ENCODE measurements around the gene VWA1. TPM values are rescaled to one million over a fixed set of nuclear protein-coding genes. Genes with fewer than 3 reads are reported as not detected.
"Not testable (repeated sequence)": the region's sequence is repeated elsewhere in the genome, so short reads cannot be mapped to it uniquely, and the experiment has no call there.

Gene VWA1
- total and polyA plus RNA-seq, 2 of the 4 experiments (the other 2 are of a cell fraction), result 1.1 to 6.1 TPM

DNA sequence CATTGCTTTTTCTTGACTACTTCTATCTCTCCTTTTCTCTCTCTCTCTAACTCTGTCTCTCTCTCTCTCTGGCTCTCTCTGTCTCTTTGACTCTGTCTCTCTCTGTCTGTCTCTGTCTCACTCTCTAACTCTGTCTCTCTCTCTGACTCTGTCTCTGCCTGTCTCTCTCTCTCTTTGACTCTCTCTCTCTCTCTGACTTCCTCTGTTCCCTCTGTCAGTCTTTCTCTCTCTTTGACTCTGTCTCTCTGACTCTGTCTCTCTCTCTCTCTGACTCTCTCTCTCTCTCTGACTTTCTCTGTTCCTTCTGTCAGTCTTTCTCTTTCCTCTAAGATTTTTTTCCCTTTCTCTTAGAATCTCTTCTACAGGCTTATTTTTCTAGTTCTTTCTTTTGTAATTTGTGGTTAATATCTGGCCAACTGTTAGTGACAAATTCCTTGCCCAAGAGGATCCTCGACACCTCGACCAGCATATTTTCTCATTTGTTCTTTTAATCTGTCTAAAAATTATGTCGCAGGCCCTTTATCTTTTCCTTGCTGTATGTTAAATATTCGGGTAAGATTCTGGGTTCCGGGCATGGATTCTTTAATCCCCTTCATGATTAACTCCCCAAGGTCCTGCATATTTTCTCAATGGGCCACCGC, 13.7 kb downstream of the VWA1 start, which contains the start of gene ATAD3C:
Gene ATAD3C, plus strand, starts transcription at position 591 of the 641 bp plus-strand sequence. CDS start 995 bp downstream, outside the sequence.
- no peak within 1 kb of the TSS for H2AFZ ChIP-seq (replicated peaks; ENCODE audit: low read length, poor library complexity)
- no peak within 1 kb of the TSS for H2BK5ac ChIP-seq (ENCODE audit: low read depth, low read length, poor library complexity, severe bottlenecking)
- ATAC-seq (ENCODE audit: low read depth) (no peak), DNase-seq (no peak)
- H3K79me1 ChIP-seq (ENCODE audit: low read depth in 1 of 2, low read length in 2 of 2), result no peaks in the 10 kb centered on the region
- H3K4me2 ChIP-seq (ENCODE audit: low read depth, low read length), result no peak within 1 kb of the TSS
- H2BK15ac ChIP-seq (ENCODE audit: low read depth, low read length), result no peak within 1 kb of the TSS
- no peak within 1 kb of the TSS for H2AK9ac ChIP-seq (replicated peaks; ENCODE audit: low read depth, low read length, poor library complexity)
- no peaks in the 10 kb centered on the region for H3K9me1 ChIP-seq (ENCODE audit: insufficient read depth, low read length)
- TF ChIP-seq, protein P1, sequence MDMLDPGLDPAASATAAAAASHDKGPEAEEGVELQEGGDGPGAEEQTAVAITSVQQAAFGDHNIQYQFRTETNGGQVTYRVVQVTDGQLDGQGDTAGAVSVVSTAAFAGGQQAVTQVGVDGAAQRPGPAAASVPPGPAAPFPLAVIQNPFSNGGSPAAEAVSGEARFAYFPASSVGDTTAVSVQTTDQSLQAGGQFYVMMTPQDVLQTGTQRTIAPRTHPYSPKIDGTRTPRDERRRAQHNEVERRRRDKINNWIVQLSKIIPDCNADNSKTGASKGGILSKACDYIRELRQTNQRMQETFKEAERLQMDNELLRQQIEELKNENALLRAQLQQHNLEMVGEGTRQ (IDR thresholded peaks at IDR 0.05; ENCODE audit: low read depth, low read length), result no peak
- TF ChIP-seq RAD21 (IDR thresholded peaks at IDR 0.05; ENCODE audit: low read length), result no peak
- TF ChIP-seq MAFK (IDR thresholded peaks at IDR 0.05; ENCODE audit: low read depth, low read length), result no peak
- no peak for TF ChIP-seq RFX5 (IDR thresholded peaks at IDR 0.05; ENCODE audit: low read depth, low read length)
- H4K8ac ChIP-seq (ENCODE audit: low read depth in 2 of 2, low read length in 2 of 2), result no peak within 1 kb of the TSS
- no peak within 1 kb of the TSS for H2BK120ac ChIP-seq (ENCODE audit: low read depth, low read length)
- no peak within 1 kb of the TSS for H3K4me3 ChIP-seq (ENCODE audit: insufficient read depth, low read depth, low read length)
- in situ Hi-C loops (cut with MboI; ENCODE audit: low sequenced_read_pairs) (no loop called here), intact Hi-C loops (cut with micrococcal nuclease) (no loop called here), dilution Hi-C loops (cut with HindIII; ENCODE audit: low sequenced_read_pairs, unreplicated experiment) (no loop called here)
- H2BK20ac ChIP-seq (ENCODE audit: low read depth, low read length), result no peak within 1 kb of the TSS
- no peaks in the 10 kb centered on the region for H3K9me3 ChIP-seq (ENCODE audit: control insufficient read depth, insufficient read depth, low read length)
- no peak within 1 kb of the TSS for H3K14ac ChIP-seq (replicated peaks; ENCODE audit: low read depth, low read length)
- WGBS, 2 experiments (ENCODE audit: extremely low coverage in 2 of 2, insufficient read length in 1 of 2), result no CpG with 5 or more reads among the region's 6 CpGs
- CTCF ChIA-PET, result interaction anchor here (1.9 kb wide), 1 partner anchor 8 kb away, joined by 6 read pairs; no protein-coding TSS in a partner anchor
- no peak within 1 kb of the TSS for H4K5ac ChIP-seq (ENCODE audit: low read depth, low read length)
- POLR2A ChIA-PET (ENCODE audit: unreplicated experiment), result no interaction called here
- no peaks in the 10 kb centered on the region for H4K20me1 ChIP-seq (ENCODE audit: insufficient read depth, low read length)
- no peak within 1 kb of the TSS for H2AK5ac ChIP-seq (ENCODE audit: low read depth, low read length)
- no peak within 1 kb of the TSS for H3K56ac ChIP-seq (ENCODE audit: extremely low read depth, insufficient read depth, low read length)
- H3K4me1 ChIP-seq (ENCODE audit: control insufficient read depth, insufficient read depth, low read length), result no peaks in the 10 kb centered on the region
- H4K91ac ChIP-seq (ENCODE audit: insufficient read depth, low read depth, low read length), result no peak within 1 kb of the TSS
- no peak within 1 kb of the TSS for H3K23ac ChIP-seq (ENCODE audit: low read depth, low read length)
- BruUV-seq (replicated peaks), result no TSS peak
- no peak within 1 kb of the TSS for H3K27ac ChIP-seq (ENCODE audit: insufficient read depth, low read length)
- no peak within 1 kb of the TSS for H3K9ac ChIP-seq (ENCODE audit: low read depth, low read length)
- no peaks in the 10 kb centered on the region for H3K36me3 ChIP-seq (ENCODE audit: control insufficient read depth, insufficient read depth, low read length)
- H3K4ac ChIP-seq (ENCODE audit: low read depth, low read length), result no peak within 1 kb of the TSS
- no peak within 1 kb of the TSS for H3K18ac ChIP-seq (ENCODE audit: low read depth, low read length)
- peaks cover 8% of the 10 kb centered on the region for H3K27me3 ChIP-seq (ENCODE audit: control insufficient read depth, insufficient read depth, low read length)

DNA sequence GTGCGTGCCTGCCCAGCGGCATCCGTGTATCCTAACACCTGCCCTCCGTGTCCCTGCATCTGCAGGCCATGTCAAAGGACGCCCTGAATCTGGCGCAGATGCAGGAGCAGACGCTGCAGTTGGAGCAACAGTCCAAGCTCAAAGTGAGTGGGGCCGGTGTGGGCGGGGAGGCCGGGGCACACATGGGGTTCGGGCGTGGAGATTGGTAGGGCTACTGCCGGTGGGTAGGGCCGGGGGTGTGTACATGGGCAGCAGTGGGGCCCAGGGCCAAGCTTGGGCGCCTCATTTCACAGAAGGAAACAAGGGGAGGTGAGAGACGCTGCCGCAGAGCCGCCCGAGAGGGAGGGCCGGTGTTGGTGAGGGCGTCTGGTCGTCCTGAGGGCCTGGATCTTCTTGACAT, 15.1 kb downstream of the VWA1 start:
- H2BK5ac ChIP-seq (ENCODE audit: low read depth, low read length, poor library complexity, severe bottlenecking); H4K8ac ChIP-seq (ENCODE audit: low read depth in 2 of 2, low read length in 2 of 2); H3K4me3 ChIP-seq (ENCODE audit: insufficient read depth, low read depth, low read length); H2AK5ac ChIP-seq (ENCODE audit: low read depth, low read length); H4K5ac ChIP-seq (ENCODE audit: low read depth, low read length); ATAC-seq (ENCODE audit: low read depth); H2BK15ac ChIP-seq (ENCODE audit: low read depth, low read length); H3K9ac ChIP-seq (ENCODE audit: low read depth, low read length); H2AK9ac ChIP-seq (replicated peaks; ENCODE audit: low read depth, low read length, poor library complexity); H3K4me1 ChIP-seq (ENCODE audit: control insufficient read depth, insufficient read depth, low read length); in situ Hi-C loops (cut with MboI; ENCODE audit: low sequenced_read_pairs); H3K18ac ChIP-seq (ENCODE audit: low read depth, low read length); H3K4ac ChIP-seq (ENCODE audit: low read depth, low read length); dilution Hi-C loops (cut with HindIII; ENCODE audit: low sequenced_read_pairs, unreplicated experiment); H3K14ac ChIP-seq (replicated peaks; ENCODE audit: low read depth, low read length); H3K4me2 ChIP-seq (ENCODE audit: low read depth, low read length); H3K9me3 ChIP-seq (ENCODE audit: control insufficient read depth, insufficient read depth, low read length); H3K27ac ChIP-seq (ENCODE audit: insufficient read depth, low read length); H4K20me1 ChIP-seq (ENCODE audit: insufficient read depth, low read length); H3K79me1 ChIP-seq (ENCODE audit: low read depth in 1 of 2, low read length in 2 of 2); H3K23ac ChIP-seq (ENCODE audit: low read depth, low read length); BruUV-seq (replicated peaks); H3K36me3 ChIP-seq (ENCODE audit: control insufficient read depth, insufficient read depth, low read length); H3K9me1 ChIP-seq (ENCODE audit: insufficient read depth, low read length); H2BK120ac ChIP-seq (ENCODE audit: low read depth, low read length); H2BK20ac ChIP-seq (ENCODE audit: low read depth, low read length); H4K91ac ChIP-seq (ENCODE audit: insufficient read depth, low read depth, low read length); intact Hi-C loops (cut with micrococcal nuclease); DNase-seq; H2AFZ ChIP-seq (replicated peaks; ENCODE audit: low read length, poor library complexity); POLR2A ChIA-PET (ENCODE audit: unreplicated experiment); H3K27me3 ChIP-seq (ENCODE audit: control insufficient read depth, insufficient read depth, low read length); H3K56ac ChIP-seq (ENCODE audit: extremely low read depth, insufficient read depth, low read length): not testable (repeated sequence)
- CTCF ChIA-PET, result interaction anchor here (1.9 kb wide), 1 partner anchor 10 kb away, joined by 6 read pairs; no protein-coding TSS in a partner anchor
- 87% methylated on average over 3 of the region's 22 CpGs; no CpG with 5 or more reads in 1 of the 2 experiments for WGBS, 2 experiments (ENCODE audit: extremely low coverage in 2 of 2, insufficient read length in 1 of 2)

Data from IMR-90 (cell line).